ENCODE results near the gene RHOJ. TPM values are rescaled to one million over a fixed set of nuclear protein-coding genes. Genes with fewer than 3 reads are reported as not detected.
"Not testable (repeated sequence)": the region's sequence is repeated elsewhere in the genome, so short reads cannot be mapped to it uniquely, and the experiment has no call there.

Gene RHOJ
- total RNA-seq, 1 donor from 2014 or later, result 65.8 TPM

- DNase-seq (ENCODE audit: low read depth, low spot score), result no peak
Measured at GRCh38 chr14:63266106-63266505, 61.9 kb downstream of the RHOJ start.

- DNase-seq (ENCODE audit: low read depth, low spot score), result no peak
Measured at GRCh38 chr14:63267171-63267570, 62.9 kb downstream of the RHOJ start.

GRCh38 chr14:63268771-63269170, 64.5 kb downstream of the RHOJ start:
- no peak for DNase-seq (ENCODE audit: low read depth, low spot score)

- no peak for DNase-seq (ENCODE audit: low read depth, low spot score)
Measured at GRCh38 chr14:63269561-63270225, 65.5 kb downstream of the RHOJ start.

GRCh38 chr14:63273129-63273528, 68.9 kb downstream of the RHOJ start:
- DNase-seq (ENCODE audit: low read depth, low spot score), result no peak

GRCh38 chr14:63273717-63274655, 69.7 kb downstream of the RHOJ start:
- DNase-seq (ENCODE audit: low read depth, low spot score), result no peak

- no peak for DNase-seq (ENCODE audit: low read depth, low spot score)
Measured at GRCh38 chr14:63275611-63276010, 71.4 kb downstream of the RHOJ start.

- no peak for DNase-seq (ENCODE audit: low read depth, low spot score)
Measured at GRCh38 chr14:63276016-63276415, 71.8 kb downstream of the RHOJ start.

GRCh38 chr14:63276492-63277342, 72.5 kb downstream of the RHOJ start:
- DNase-seq (ENCODE audit: low read depth, low spot score), result no peak

GRCh38 chr14:63277591-63278183, 73.4 kb downstream of the RHOJ start:
- DNase-seq (ENCODE audit: low read depth, low spot score), result no peak

GRCh38 chr14:63279933-63280332, 75.7 kb downstream of the RHOJ start:
- not testable (repeated sequence) for DNase-seq (ENCODE audit: low read depth, low spot score)

- DNase-seq (ENCODE audit: low read depth, low spot score), result no peak
Measured at GRCh38 chr14:63282997-63283883, 79.0 kb downstream of the RHOJ start.

- DNase-seq (ENCODE audit: low read depth, low spot score), result no peak
Measured at GRCh38 chr14:63283884-63284248, 79.6 kb downstream of the RHOJ start.

- DNase-seq (ENCODE audit: low read depth, low spot score), result no peak
Measured at GRCh38 chr14:63286071-63286470, 81.8 kb downstream of the RHOJ start.

- no peak for DNase-seq (ENCODE audit: low read depth, low spot score)
Measured at GRCh38 chr14:63287666-63288483, 83.6 kb downstream of the RHOJ start.

GRCh38 chr14:63288853-63289252, 84.6 kb downstream of the RHOJ start:
- DNase-seq (ENCODE audit: low read depth, low spot score), result no peak

- DNase-seq (ENCODE audit: low read depth, low spot score), result no peak
Measured at GRCh38 chr14:63290741-63291430, 86.6 kb downstream of the RHOJ start.

- DNase-seq (ENCODE audit: low read depth, low spot score), result no peak
Measured at GRCh38 chr14:63292805-63293204, 88.6 kb downstream of the RHOJ start.

- no peak for DNase-seq (ENCODE audit: low read depth, low spot score)
Measured at GRCh38 chr14:63295231-63295685, 91.0 kb downstream of the RHOJ start.
